Measurements from ENCODE around the gene TSPO.

DNA sequence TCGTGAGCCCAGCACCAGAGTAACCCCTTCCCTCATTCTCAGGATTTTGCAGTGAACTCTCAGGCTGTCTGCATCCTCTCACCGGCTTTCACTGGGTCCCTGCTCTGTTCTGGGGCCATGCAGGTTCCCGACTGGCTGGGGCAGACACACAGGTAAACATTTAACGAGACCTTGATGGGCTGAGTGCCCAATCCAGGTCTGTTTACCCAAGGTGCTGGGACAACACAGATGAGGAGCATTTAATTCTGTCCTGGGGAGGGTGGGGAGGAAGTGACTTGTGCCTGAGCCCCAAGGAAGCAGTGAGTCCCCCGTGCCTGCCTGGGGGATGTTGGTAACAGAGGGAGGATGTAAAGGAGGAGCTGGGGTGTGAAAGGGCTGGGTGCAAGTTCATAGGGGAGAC lies 36.4 kb upstream of the TSPO start:
- TF ChIP-seq, protein P1, sequence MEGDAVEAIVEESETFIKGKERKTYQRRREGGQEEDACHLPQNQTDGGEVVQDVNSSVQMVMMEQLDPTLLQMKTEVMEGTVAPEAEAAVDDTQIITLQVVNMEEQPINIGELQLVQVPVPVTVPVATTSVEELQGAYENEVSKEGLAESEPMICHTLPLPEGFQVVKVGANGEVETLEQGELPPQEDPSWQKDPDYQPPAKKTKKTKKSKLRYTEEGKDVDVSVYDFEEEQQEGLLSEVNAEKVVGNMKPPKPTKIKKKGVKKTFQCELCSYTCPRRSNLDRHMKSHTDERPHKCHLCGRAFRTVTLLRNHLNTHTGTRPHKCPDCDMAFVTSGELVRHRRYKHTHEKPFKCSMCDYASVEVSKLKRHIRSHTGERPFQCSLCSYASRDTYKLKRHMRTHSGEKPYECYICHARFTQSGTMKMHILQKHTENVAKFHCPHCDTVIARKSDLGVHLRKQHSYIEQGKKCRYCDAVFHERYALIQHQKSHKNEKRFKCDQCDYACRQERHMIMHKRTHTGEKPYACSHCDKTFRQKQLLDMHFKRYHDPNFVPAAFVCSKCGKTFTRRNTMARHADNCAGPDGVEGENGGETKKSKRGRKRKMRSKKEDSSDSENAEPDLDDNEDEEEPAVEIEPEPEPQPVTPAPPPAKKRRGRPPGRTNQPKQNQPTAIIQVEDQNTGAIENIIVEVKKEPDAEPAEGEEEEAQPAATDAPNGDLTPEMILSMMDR (IDR thresholded peaks at IDR 0.05), result no peak
- TF ChIP-seq, protein P2, sequence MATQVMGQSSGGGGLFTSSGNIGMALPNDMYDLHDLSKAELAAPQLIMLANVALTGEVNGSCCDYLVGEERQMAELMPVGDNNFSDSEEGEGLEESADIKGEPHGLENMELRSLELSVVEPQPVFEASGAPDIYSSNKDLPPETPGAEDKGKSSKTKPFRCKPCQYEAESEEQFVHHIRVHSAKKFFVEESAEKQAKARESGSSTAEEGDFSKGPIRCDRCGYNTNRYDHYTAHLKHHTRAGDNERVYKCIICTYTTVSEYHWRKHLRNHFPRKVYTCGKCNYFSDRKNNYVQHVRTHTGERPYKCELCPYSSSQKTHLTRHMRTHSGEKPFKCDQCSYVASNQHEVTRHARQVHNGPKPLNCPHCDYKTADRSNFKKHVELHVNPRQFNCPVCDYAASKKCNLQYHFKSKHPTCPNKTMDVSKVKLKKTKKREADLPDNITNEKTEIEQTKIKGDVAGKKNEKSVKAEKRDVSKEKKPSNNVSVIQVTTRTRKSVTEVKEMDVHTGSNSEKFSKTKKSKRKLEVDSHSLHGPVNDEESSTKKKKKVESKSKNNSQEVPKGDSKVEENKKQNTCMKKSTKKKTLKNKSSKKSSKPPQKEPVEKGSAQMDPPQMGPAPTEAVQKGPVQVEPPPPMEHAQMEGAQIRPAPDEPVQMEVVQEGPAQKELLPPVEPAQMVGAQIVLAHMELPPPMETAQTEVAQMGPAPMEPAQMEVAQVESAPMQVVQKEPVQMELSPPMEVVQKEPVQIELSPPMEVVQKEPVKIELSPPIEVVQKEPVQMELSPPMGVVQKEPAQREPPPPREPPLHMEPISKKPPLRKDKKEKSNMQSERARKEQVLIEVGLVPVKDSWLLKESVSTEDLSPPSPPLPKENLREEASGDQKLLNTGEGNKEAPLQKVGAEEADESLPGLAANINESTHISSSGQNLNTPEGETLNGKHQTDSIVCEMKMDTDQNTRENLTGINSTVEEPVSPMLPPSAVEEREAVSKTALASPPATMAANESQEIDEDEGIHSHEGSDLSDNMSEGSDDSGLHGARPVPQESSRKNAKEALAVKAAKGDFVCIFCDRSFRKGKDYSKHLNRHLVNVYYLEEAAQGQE (IDR thresholded peaks at IDR 0.05; ENCODE audit: low read depth, low read length), result no peak
- TF ChIP-seq JUND (IDR thresholded peaks at IDR 0.05) (no peak), ELF1 (IDR thresholded peaks at IDR 0.05) (no peak), POLR2AphosphoS5 (IDR thresholded peaks at IDR 0.05; ENCODE audit: low read depth, low read length) (no peak), RAD21 (IDR thresholded peaks at IDR 0.05; ENCODE audit: low read length) (no peak), EP300 (IDR thresholded peaks at IDR 0.05; ENCODE audit: borderline replicate concordance in 1 of 2, low read depth in 1 of 2, low read length in 1 of 2) (no peak)

Data from SK-N-SH (cell line).